EH (cell line): ENCODE results near the gene CNTD1.

ENCODE experiments used
- DNase-seq: peaks from one replicate; pipeline ENCODE4 v3.0.0-alpha.2; 2015; ENCODE audit warnings: low read depth

Gene CNTD1

GRCh38 chr17:42803074-42803883, 4.6 kb downstream of the CNTD1 start:
- no peak for DNase-seq

- no peak for DNase-seq
These were observed 6.3 kb downstream of the CNTD1 start for GRCh38 chr17:42804918-42805367.

GRCh38 chr17:42806249-42806648, 7.6 kb downstream of the CNTD1 start:
- DNase-seq: no peak

GRCh38 chr17:42809250-42809649, 10.6 kb downstream of the CNTD1 start:
- DNase-seq: peak; percentile 68

GRCh38 chr17:42814633-42815399, 16.2 kb downstream of the CNTD1 start:
- peak; percentile 68 for DNase-seq

GRCh38 chr17:42817866-42818265, 19.2 kb downstream of the CNTD1 start:
- peak; percentile 68 for DNase-seq

- DNase-seq: no peak
These were observed 19.7 kb downstream of the CNTD1 start for GRCh38 chr17:42818379-42818778.

GRCh38 chr17:42819939-42820535, 21.4 kb downstream of the CNTD1 start:
- peak; percentile 63 for DNase-seq

GRCh38 chr17:42821176-42821575, 22.5 kb downstream of the CNTD1 start:
- no peak for DNase-seq

- no peak for DNase-seq
These were observed 28.8 kb downstream of the CNTD1 start for GRCh38 chr17:42827472-42827871.

- no peak for DNase-seq
These were observed 32.3 kb downstream of the CNTD1 start for GRCh38 chr17:42830971-42831370.

GRCh38 chr17:42832213-42832933, 33.7 kb downstream of the CNTD1 start:
- no peak for DNase-seq

GRCh38 chr17:42832934-42833766, 34.5 kb downstream of the CNTD1 start, which contains the start of gene PSME3:
Gene PSME3, plus strand, starts transcription at chr17:42833397. Its CDS starts 235 bp downstream, at chr17:42833632.
- DNase-seq: peak; percentile 87

GRCh38 chr17:42833767-42834422, 35.2 kb downstream of the CNTD1 start:
- DNase-seq: no peak

GRCh38 chr17:42835732-42836131, 37.1 kb downstream of the CNTD1 start:
- no peak for DNase-seq

- no peak for DNase-seq
These were observed 43.5 kb downstream of the CNTD1 start for GRCh38 chr17:42841975-42842685.

GRCh38 chr17:42843358-42843934, 44.8 kb downstream of the CNTD1 start:
- DNase-seq: peak; percentile 72

- no peak for DNase-seq
These were observed 45.6 kb downstream of the CNTD1 start, which contains the start of gene AOC2 for GRCh38 chr17:42844271-42844670. Gene AOC2, plus strand, starts transcription at chr17:42844580. Its CDS starts 47 bp downstream, at chr17:42844627.
